Panc1 (cell line): ENCODE results near the gene ECI2. TPM values are rescaled to one million over a fixed set of nuclear protein-coding genes. Genes with fewer than 3 reads are reported as not detected.
"Not testable (repeated sequence)": the region's sequence is repeated elsewhere in the genome, so short reads cannot be mapped to it uniquely, and the experiment has no call there.

Source experiments
- ATAC-seq: fragments of 200-7000 bp; cut with Tn5 transposase; 2 replicates; pipeline ENCODE4 v1.9.1; 2020; ENCODE audit warnings: mild to moderate bottlenecking, moderate library complexity
- BruUV-seq: library from RNA; stranded (reverse); fragments of 400-500 nt; replicated peaks from 2 replicates; lab custom pipeline; 2021; lab: Mats Ljungman, UMichigan
- CTCF ChIA-PET: fragments of 300-600 bp; sonication (Branson Sonifier 250); formaldehyde crosslinking; loops from one replicate; lab custom pipeline; 2022; ENCODE audit warnings: antibody characterized with exemption; lab: Charles Lee
- POLR2A ChIA-PET: fragments of 300-600 bp; sonication (Branson Sonifier 250); formaldehyde crosslinking; loops from one replicate; lab custom pipeline; 2022; ENCODE audit warnings: antibody characterized with exemption; lab: Charles Lee
- DNase-seq: peaks from one replicate; pipeline ENCODE4 v3.0.0-alpha.2; 2010; ENCODE audit warnings: low read depth, low spot score
- H3K27ac ChIP-seq: 2 replicates; pipeline ENCODE4 v1.5.1; 2011; ENCODE audit warnings: mild to moderate bottlenecking, low read length, inconsistent platforms
- H3K27me3 ChIP-seq: fragments of 200-500 bp; sonication (Bioruptor generic); 2 replicates; pipeline ENCODE4 v1.6.0; 2014; ENCODE audit warnings: low read length, inconsistent platforms; ENCODE audit not compliant: control insufficient read depth, insufficient read depth
- H3K36me3 ChIP-seq: fragments of 200-500 bp; sonication (Bioruptor generic); 2 replicates; pipeline ENCODE4 v1.5.1; 2014; ENCODE audit warnings: inconsistent platforms, mild to moderate bottlenecking, low read length, moderate library complexity; ENCODE audit not compliant: control insufficient read depth, insufficient read depth
- H3K4me1 ChIP-seq: 2 replicates; pipeline ENCODE4 v1.5.1; 2011; ENCODE audit warnings: inconsistent platforms, mild to moderate bottlenecking, low read length, moderate library complexity; ENCODE audit not compliant: control insufficient read depth, insufficient read depth
- H3K4me3 ChIP-seq, 2 experiments: 2 replicates each; pipeline ENCODE4 v1.5.1; 2011 to 2012; ENCODE audit warnings: low read depth in 2 of 2, low read length in 2 of 2, mild to moderate bottlenecking in 2 of 2, inconsistent platforms in 1 of 2, moderate library complexity in 1 of 2
- H3K9me3 ChIP-seq: fragments of 200-500 bp; sonication (Bioruptor generic); 2 replicates; pipeline ENCODE4 v1.5.1; 2014; ENCODE audit warnings: low read depth, mild to moderate bottlenecking, inconsistent platforms, low read length, moderate library complexity; ENCODE audit not compliant: control insufficient read depth, insufficient read depth
- CTCF ChIP-seq: fragments of 450-650 bp; IDR thresholded peaks from 2 replicates; pipeline ENCODE4 v1.5.1; 2017; ENCODE audit warnings: mild to moderate bottlenecking
- POLR2AphosphoS5 ChIP-seq: IDR thresholded peaks from 2 replicates; pipeline ENCODE4 v1.6.1; 2012; ENCODE audit warnings: mild to moderate bottlenecking, low read depth, low read length, moderate library complexity
- REST ChIP-seq, 2 experiments: IDR thresholded peaks; 2 replicates each; pipeline ENCODE4 v1.6.1; 2011 to 2012; ENCODE audit warnings: low read depth in 2 of 2, control low read depth in 1 of 2, low read length in 1 of 2, mild to moderate bottlenecking in 1 of 2, moderate library complexity in 1 of 2; ENCODE audit not compliant: insufficient read depth in 1 of 2
- SIN3A ChIP-seq: IDR thresholded peaks from 2 replicates; pipeline ENCODE4 v1.6.1; 2012; ENCODE audit warnings: low read depth, mild to moderate bottlenecking, low read length, moderate library complexity, borderline replicate concordance; ENCODE audit not compliant: insufficient read depth
- TCF7L2 ChIP-seq: IDR thresholded peaks from 2 replicates; pipeline ENCODE4 v1.6.1; 2011; ENCODE audit warnings: mild to moderate bottlenecking, low read depth, low read length, inconsistent platforms
- in situ Hi-C: cut with HindIII; loops from 2 replicates; pipeline ENCODE4 v1.10.0; 2016; ENCODE audit warnings: low sequenced_read_pairs, low pct_unique_long_range_greater_than_20kb
- intact Hi-C: fragments of 100-400 bp; cut with micrococcal nuclease; formaldehyde crosslinking; loops from one replicate; pipeline ENCODE4 v1.10.0; 2022; ENCODE audit not compliant: unreplicated experiment
- total RNA-seq: library from RNA; stranded (reverse); gene quantifications from one replicate; pipeline ENCODE4 v1.2.1, GENCODE V29; 2021; ENCODE audit not compliant: unreplicated experiment

The ECI2 gene
- total RNA-seq, 1 experiment from 2014 or later = 34.5 TPM

GRCh38 chr6:4091941-4092340 is 43.4 kb downstream of the ECI2 start:
- ATAC-seq (no peak), DNase-seq (no peak)
- no peak for TF ChIP-seq CTCF
- no peak for TF ChIP-seq SIN3A
- no peak for TF ChIP-seq REST (IDR thresholded peaks at IDR 0.05; ENCODE audit: insufficient read depth in 1 of 2, low read depth in 2 of 2, low read length in 1 of 2)
- no peak for TF ChIP-seq POLR2AphosphoS5
- TF ChIP-seq TCF7L2 = no peak
- Histone ChIP-seq H3K4me1 (no peaks in the 10 kb centered on the region), H3K36me3 (no peaks in the 10 kb centered on the region), H3K27ac (no peak overlapping the region), H3K4me3 (no peak overlapping the region), H3K27me3 (no peaks in the 10 kb centered on the region), H3K9me3 (no peaks in the 10 kb centered on the region)
- POLR2A ChIA-PET = no interaction called here
- CTCF ChIA-PET = no interaction called here
- intact Hi-C loops (no loop called here), in situ Hi-C loops (no loop called here)
- BruUV-seq = no TSS peak

GRCh38 chr6:4090043-4090442 is 45.3 kb downstream of the ECI2 start:
- BruUV-seq, DNase-seq, ATAC-seq, H3K4me3 ChIP-seq, H3K4me1 ChIP-seq, in situ Hi-C loops, H3K36me3 ChIP-seq, POLR2A ChIA-PET, H3K9me3 ChIP-seq, intact Hi-C loops, CTCF ChIA-PET, H3K27me3 ChIP-seq, H3K27ac ChIP-seq: not testable (repeated sequence)

- H3K4me1 ChIP-seq = no peaks in the 10 kb centered on the region
- in situ Hi-C loops (no loop called here), intact Hi-C loops (no loop called here)
- no peak overlapping the region for H3K27ac ChIP-seq
- no peaks in the 10 kb centered on the region for H3K9me3 ChIP-seq
- BruUV-seq = no TSS peak
- H3K4me3 ChIP-seq = no peak overlapping the region
- no peak for ATAC-seq
- TF ChIP-seq POLR2AphosphoS5 = no peak
- TF ChIP-seq REST (IDR thresholded peaks at IDR 0.05; ENCODE audit: insufficient read depth in 1 of 2, low read depth in 2 of 2, low read length in 1 of 2) = no peak
- TF ChIP-seq CTCF = no peak
- no peak for TF ChIP-seq SIN3A
- no peak for TF ChIP-seq TCF7L2
- ChIA-PET CTCF (no interaction called here), POLR2A (no interaction called here)
- no peak for DNase-seq
- H3K36me3 ChIP-seq = no peaks in the 10 kb centered on the region
- H3K27me3 ChIP-seq = no peaks in the 10 kb centered on the region
These were observed 46.7 kb downstream of the ECI2 start for GRCh38 chr6:4088704-4089103.
